Coronary artery (tissue), 2 donors: ENCODE measurements around the gene MID1.

Experiments used
- DNase-seq: peaks from one replicate; pipeline ENCODE4 v3.0.0-alpha.2; 2017; ENCODE audit warnings: low spot score
- H3K27ac ChIP-seq, 2 donors: fragments of 200-600 bp; sonication (generic); one replicate each; pipeline ENCODE4 v1.5.1; 2016 to 2019
- H3K4me3 ChIP-seq: fragments of 200-600 bp; sonication (generic); 2 replicates; pipeline ENCODE4 v1.5.1; 2016; ENCODE audit warnings: mild to moderate bottlenecking, moderate library complexity
- CTCF ChIP-seq: fragments of 200-600 bp; sonication (generic); IDR thresholded peaks from one replicate; pipeline ENCODE4 v1.5.1; 2019; ENCODE audit warnings: antibody characterized with exemption

Gene MID1

GRCh38 chrX:10397349-10397748 lies 223.0 kb downstream of the MID1 start:
- Histone ChIP-seq H3K27ac (no peak overlapping the region), H3K4me3 (no peak overlapping the region)
- no peak for DNase-seq
- no peak for TF ChIP-seq CTCF

GRCh38 chrX:10395643-10396042 lies 224.7 kb downstream of the MID1 start:
- no peak overlapping the region for H3K27ac ChIP-seq
- no peak overlapping the region for H3K4me3 ChIP-seq
- no peak for TF ChIP-seq CTCF
- no peak for DNase-seq
